H1 (cell line): ENCODE data around the gene TEX2.

Source experiments
- CEBPB ChIP-seq: IDR thresholded peaks from 2 replicates; pipeline ENCODE4 v1.6.1; 2012; ENCODE audit warnings: low read depth, low read length
- EP300 ChIP-seq, 2 experiments: IDR thresholded peaks; 1 replicate in 1 of 2; 2 replicates in 1 of 2; pipeline ENCODE4 v1.6.1; 2011 to 2012; ENCODE audit warnings: low read depth in 2 of 2, low read length in 2 of 2, mild to moderate bottlenecking in 2 of 2, borderline replicate concordance in 1 of 2, inconsistent platforms in 1 of 2, moderate library complexity in 1 of 2
- POLR2A ChIP-seq, 2 experiments: IDR thresholded peaks; 1 replicate in 1 of 2; 2 replicates in 1 of 2; pipeline ENCODE4 v1.6.1; 2011; ENCODE audit warnings: low read depth in 2 of 2, low read length in 2 of 2, mild to moderate bottlenecking in 2 of 2; ENCODE audit errors: control extremely low read depth in 1 of 2
- POLR2AphosphoS5 ChIP-seq: IDR thresholded peaks from 2 replicates; pipeline ENCODE4 v1.6.1; 2011; ENCODE audit warnings: low read depth, low read length
- RXRA ChIP-seq: IDR thresholded peaks from 2 replicates; pipeline ENCODE4 v1.6.1; 2011; ENCODE audit warnings: low read depth, mild to moderate bottlenecking, low read length, moderate library complexity; ENCODE audit not compliant: insufficient read depth
- SRF ChIP-seq: IDR thresholded peaks from 2 replicates; pipeline ENCODE4 v1.6.1; 2011; ENCODE audit warnings: mild to moderate bottlenecking, low read depth, low read length, moderate library complexity
- TBP ChIP-seq: IDR thresholded peaks from 2 replicates; pipeline ENCODE4 v1.6.1; 2011; ENCODE audit warnings: low read depth, low read length, improper control_type of control experiment
- YY1 ChIP-seq: IDR thresholded peaks from 2 replicates; pipeline ENCODE4 v1.6.1; 2011; ENCODE audit warnings: low read depth, mild to moderate bottlenecking, low read length
- TF ChIP-seq, protein P1 (sequence below): IDR thresholded peaks from 2 replicates; pipeline ENCODE4 v1.6.1; 2012; ENCODE audit warnings: inconsistent platforms
- TF ChIP-seq, protein P2 (sequence below), 3 experiments: IDR thresholded peaks; 1 replicate in 2 of 3; 2 replicates in 1 of 3; pipeline versions ENCODE4 v1.5.1 to v1.6.1; 2011; ENCODE audit warnings: low read length in 3 of 3, mild to moderate bottlenecking in 3 of 3, inconsistent platforms in 2 of 3, low read depth in 1 of 3, moderate library complexity in 1 of 3; ENCODE audit not compliant: insufficient read depth in 1 of 3; ENCODE audit errors: control extremely low read depth in 1 of 3

DNA sequence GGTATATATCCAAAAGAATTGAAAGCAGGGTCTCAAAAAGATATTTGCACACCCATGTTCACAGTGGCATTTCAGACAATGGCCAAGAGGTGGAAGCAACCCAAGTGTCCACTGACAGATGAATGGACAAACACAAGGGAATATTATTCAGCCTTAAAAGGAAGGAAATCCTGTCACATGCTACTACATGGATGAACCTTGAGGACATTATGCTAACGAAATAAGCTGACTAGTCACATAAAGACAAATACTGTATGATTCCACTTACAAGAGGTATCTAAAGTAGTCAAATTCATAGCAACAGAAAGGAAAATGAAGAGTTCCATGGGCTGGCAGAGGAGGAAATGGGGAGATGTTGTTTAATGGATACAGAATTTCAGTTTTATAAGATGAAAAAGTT, 41.4 kb downstream of the TEX2 start:
- TF ChIP-seq RXRA, result no peak
- TF ChIP-seq, protein P1, sequence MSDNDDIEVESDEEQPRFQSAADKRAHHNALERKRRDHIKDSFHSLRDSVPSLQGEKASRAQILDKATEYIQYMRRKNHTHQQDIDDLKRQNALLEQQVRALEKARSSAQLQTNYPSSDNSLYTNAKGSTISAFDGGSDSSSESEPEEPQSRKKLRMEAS, result no peak
- TF ChIP-seq EP300 (IDR thresholded peaks at IDR 0.05; ENCODE audit: borderline replicate concordance in 1 of 2, low read depth in 2 of 2, low read length in 2 of 2), result no peak
- no peak for TF ChIP-seq SRF
- TF ChIP-seq CEBPB, result no peak
- TF ChIP-seq POLR2AphosphoS5, result no peak
- TF ChIP-seq POLR2A (IDR thresholded peaks at IDR 0.05; ENCODE audit: control extremely low read depth in 1 of 2, low read depth in 2 of 2, low read length in 2 of 2), result no peak
- TF ChIP-seq TBP, result no peak
- TF ChIP-seq, protein P2, sequence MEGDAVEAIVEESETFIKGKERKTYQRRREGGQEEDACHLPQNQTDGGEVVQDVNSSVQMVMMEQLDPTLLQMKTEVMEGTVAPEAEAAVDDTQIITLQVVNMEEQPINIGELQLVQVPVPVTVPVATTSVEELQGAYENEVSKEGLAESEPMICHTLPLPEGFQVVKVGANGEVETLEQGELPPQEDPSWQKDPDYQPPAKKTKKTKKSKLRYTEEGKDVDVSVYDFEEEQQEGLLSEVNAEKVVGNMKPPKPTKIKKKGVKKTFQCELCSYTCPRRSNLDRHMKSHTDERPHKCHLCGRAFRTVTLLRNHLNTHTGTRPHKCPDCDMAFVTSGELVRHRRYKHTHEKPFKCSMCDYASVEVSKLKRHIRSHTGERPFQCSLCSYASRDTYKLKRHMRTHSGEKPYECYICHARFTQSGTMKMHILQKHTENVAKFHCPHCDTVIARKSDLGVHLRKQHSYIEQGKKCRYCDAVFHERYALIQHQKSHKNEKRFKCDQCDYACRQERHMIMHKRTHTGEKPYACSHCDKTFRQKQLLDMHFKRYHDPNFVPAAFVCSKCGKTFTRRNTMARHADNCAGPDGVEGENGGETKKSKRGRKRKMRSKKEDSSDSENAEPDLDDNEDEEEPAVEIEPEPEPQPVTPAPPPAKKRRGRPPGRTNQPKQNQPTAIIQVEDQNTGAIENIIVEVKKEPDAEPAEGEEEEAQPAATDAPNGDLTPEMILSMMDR (IDR thresholded peaks at IDR 0.05; ENCODE audit: control extremely low read depth in 1 of 3, insufficient read depth in 1 of 3, low read depth in 1 of 3, low read length in 3 of 3), result no peak
- no peak for TF ChIP-seq YY1
